ENCODE data around the gene SPDEF. TPM values are rescaled to one million over a fixed set of nuclear protein-coding genes. Genes with fewer than 3 reads are reported as not detected.

Gene SPDEF
- total and polyA plus RNA-seq, 2 donors from 2014 or later, result 0.19 TPM; not detected in 1

DNA sequence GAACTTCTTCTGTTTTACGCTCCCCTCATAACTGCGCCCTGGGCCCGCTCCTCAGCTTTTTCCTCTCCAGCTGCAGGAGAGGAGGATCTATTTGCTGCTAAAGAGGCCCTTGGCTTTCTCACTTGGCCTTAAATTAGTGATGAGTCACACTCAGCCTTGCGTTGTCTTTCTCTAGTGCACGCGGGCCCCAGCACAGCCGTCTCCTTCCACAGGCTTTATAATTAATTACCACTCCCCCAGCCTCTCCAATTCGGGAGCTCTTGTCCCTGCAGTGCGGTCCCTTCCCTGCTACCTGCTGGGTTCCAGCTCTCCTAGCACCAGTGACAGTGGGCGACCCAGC, 65.1 kb downstream of the SPDEF start:
- intact Hi-C loops (cut with DNase I), result no loop called here
- Histone ChIP-seq H3K27me3 (ENCODE audit: control insufficient read depth, insufficient read depth, low read length) (no peaks in the 10 kb centered on the region), H3K9ac (ENCODE audit: low read length in 3 of 3) (no peak overlapping the region), H3K9me3 (ENCODE audit: control insufficient read depth in 2 of 3, insufficient read depth in 1 of 3, low read length in 3 of 3) (no peaks in the 10 kb centered on the region), H3K4me1 (ENCODE audit: control insufficient read depth in 2 of 3, insufficient read depth in 2 of 3, low read depth in 1 of 3, low read length in 3 of 3) (no peaks in the 10 kb centered on the region), H3K27ac (ENCODE audit: low read depth in 2 of 2, low read length in 2 of 2) (no peak overlapping the region), H3K36me3 (ENCODE audit: control insufficient read depth in 2 of 3, insufficient read depth in 3 of 3, low read length in 3 of 3) (no peaks in the 10 kb centered on the region), H3K4me3 (ENCODE audit: low read length in 3 of 3) (no peak overlapping the region)
- FAIRE-seq (no peak), DNase-seq (peak in 1 of 5 donors; percentile 45)
- TF ChIP-seq, protein P1, sequence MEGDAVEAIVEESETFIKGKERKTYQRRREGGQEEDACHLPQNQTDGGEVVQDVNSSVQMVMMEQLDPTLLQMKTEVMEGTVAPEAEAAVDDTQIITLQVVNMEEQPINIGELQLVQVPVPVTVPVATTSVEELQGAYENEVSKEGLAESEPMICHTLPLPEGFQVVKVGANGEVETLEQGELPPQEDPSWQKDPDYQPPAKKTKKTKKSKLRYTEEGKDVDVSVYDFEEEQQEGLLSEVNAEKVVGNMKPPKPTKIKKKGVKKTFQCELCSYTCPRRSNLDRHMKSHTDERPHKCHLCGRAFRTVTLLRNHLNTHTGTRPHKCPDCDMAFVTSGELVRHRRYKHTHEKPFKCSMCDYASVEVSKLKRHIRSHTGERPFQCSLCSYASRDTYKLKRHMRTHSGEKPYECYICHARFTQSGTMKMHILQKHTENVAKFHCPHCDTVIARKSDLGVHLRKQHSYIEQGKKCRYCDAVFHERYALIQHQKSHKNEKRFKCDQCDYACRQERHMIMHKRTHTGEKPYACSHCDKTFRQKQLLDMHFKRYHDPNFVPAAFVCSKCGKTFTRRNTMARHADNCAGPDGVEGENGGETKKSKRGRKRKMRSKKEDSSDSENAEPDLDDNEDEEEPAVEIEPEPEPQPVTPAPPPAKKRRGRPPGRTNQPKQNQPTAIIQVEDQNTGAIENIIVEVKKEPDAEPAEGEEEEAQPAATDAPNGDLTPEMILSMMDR (IDR thresholded peaks at IDR 0.05; ENCODE audit: borderline replicate concordance, extremely low read depth, insufficient read depth), result no peak

DNA sequence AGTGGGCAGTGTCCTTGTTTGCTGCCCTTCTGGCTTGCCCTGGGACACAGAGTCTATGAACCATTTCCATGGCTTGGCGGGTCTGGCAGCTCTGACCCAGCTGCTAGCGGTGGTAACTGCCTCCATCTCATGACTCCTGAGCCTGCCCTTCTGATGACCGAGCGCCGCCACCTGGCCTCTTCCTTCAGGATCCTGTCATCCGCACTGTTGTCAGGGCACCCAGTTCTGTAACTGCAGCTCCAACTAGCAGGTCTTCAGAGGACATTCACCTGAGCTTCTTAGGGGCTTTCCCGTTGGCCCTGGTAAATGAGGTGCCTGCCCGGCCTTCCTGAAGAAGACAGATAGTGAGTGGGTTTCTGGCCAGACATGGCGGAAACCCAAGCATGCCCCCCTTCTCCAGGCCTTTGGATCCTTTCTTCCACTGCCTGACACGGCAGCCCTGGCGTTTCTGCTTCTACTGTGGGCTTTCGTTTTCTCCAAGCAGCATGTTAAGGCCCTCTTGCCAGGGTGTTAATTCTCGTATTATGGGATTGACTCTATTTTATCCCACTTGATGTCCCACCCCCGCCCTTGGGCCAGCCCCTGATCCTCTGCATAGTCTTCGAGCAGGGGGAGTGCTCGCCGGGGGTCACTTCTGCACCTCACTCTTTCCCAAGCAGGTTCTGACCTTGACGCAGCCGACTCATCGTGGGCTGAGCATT, 65.6 kb downstream of the SPDEF start:
- no peak overlapping the region for H3K4me3 ChIP-seq (ENCODE audit: low read length in 3 of 3)
- TF ChIP-seq, protein P1 (IDR thresholded peaks at IDR 0.05; ENCODE audit: borderline replicate concordance, extremely low read depth, insufficient read depth), result no peak
- no peaks in the 10 kb centered on the region for H3K27me3 ChIP-seq (ENCODE audit: control insufficient read depth, insufficient read depth, low read length)
- H3K4me1 ChIP-seq (ENCODE audit: control insufficient read depth in 2 of 3, insufficient read depth in 2 of 3, low read depth in 1 of 3, low read length in 3 of 3), result no peaks in the 10 kb centered on the region
- H3K9ac ChIP-seq (ENCODE audit: low read length in 3 of 3), result no peak overlapping the region
- intact Hi-C loops (cut with DNase I), result no loop called here
- H3K27ac ChIP-seq (ENCODE audit: low read depth in 2 of 2, low read length in 2 of 2), result no peak overlapping the region
- H3K36me3 ChIP-seq (ENCODE audit: control insufficient read depth in 2 of 3, insufficient read depth in 3 of 3, low read length in 3 of 3), result no peaks in the 10 kb centered on the region
- DNase-seq (no peak), FAIRE-seq (no peak)
- H3K9me3 ChIP-seq (ENCODE audit: control insufficient read depth in 2 of 3, insufficient read depth in 1 of 3, low read length in 3 of 3), result no peaks in the 10 kb centered on the region

DNA sequence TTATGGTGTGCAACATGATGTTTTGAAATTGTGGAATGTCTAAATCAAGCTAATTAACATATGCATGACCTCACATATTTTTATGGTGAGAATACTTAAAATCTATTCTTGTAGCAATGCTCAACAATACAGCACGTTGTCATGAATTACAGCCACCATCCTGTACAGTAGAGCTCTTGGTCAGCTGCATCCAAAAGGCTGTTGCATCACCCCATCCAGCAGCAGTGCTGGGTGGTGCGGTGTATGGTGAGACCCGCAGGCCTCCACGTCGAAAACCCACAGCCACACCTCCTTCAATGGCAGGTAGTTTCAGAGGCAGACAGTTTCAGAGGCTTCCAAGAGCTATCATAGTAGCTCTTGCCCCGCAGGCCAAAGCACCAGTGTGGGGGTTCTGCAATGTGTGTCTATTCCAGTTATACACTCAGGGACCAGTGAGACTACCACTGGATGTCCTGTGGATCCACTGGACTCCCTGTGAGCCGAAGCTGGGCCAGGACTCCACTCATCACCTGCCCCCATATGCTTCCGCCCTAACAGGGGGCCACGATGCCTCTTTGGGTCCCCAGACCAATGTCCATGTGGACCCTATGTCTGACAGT, 66.8 kb downstream of the SPDEF start:
- intact Hi-C loops (cut with DNase I), result no loop called here
- Histone ChIP-seq H3K27me3 (ENCODE audit: control insufficient read depth, insufficient read depth, low read length) (no peaks in the 10 kb centered on the region), H3K4me1 (ENCODE audit: control insufficient read depth in 2 of 3, insufficient read depth in 2 of 3, low read depth in 1 of 3, low read length in 3 of 3) (no peaks in the 10 kb centered on the region), H3K9me3 (ENCODE audit: control insufficient read depth in 2 of 3, insufficient read depth in 1 of 3, low read length in 3 of 3) (no peaks in the 10 kb centered on the region), H3K36me3 (ENCODE audit: control insufficient read depth in 2 of 3, insufficient read depth in 3 of 3, low read length in 3 of 3) (no peaks in the 10 kb centered on the region), H3K4me3 (ENCODE audit: low read length in 3 of 3) (no peak overlapping the region), H3K9ac (ENCODE audit: low read length in 3 of 3) (no peak overlapping the region), H3K27ac (ENCODE audit: low read depth in 2 of 2, low read length in 2 of 2) (no peak overlapping the region)
- TF ChIP-seq, protein P1 (IDR thresholded peaks at IDR 0.05; ENCODE audit: borderline replicate concordance, extremely low read depth, insufficient read depth), result no peak
- no peak for FAIRE-seq
- no peak for DNase-seq

Other genes starting within 250 kb of the SPDEF start
- gene NUDT3, start 163.7 kb downstream of the SPDEF start, total RNA-seq, result 53.8 TPM
- 17.7 TPM for gene NUDT3, start 163.7 kb downstream of the SPDEF start, polyA plus RNA-seq (ENCODE audit: insufficient read depth, low read depth, low replicate concordance)
- 1,138 TPM for gene RPS10, start 130.3 kb downstream of the SPDEF start, total RNA-seq
- 2,105 TPM for gene RPS10, start 130.3 kb downstream of the SPDEF start, polyA plus RNA-seq (ENCODE audit: insufficient read depth, low read depth, low replicate concordance)
- 1.7 TPM for gene PACSIN1, start 90.3 kb downstream of the SPDEF start, total RNA-seq
- 4.1 TPM for gene PACSIN1, start 90.3 kb downstream of the SPDEF start, polyA plus RNA-seq (ENCODE audit: insufficient read depth, low read depth, low replicate concordance)
- 55.7 TPM for gene ILRUN, start 140.4 kb upstream of the SPDEF start, total RNA-seq
- 52.4 TPM for gene ILRUN, start 140.4 kb upstream of the SPDEF start, polyA plus RNA-seq (ENCODE audit: insufficient read depth, low read depth, low replicate concordance)
- gene SNRPC, start 201.2 kb upstream of the SPDEF start, total RNA-seq, result 66.1 TPM
- 148 TPM for gene SNRPC, start 201.2 kb upstream of the SPDEF start, polyA plus RNA-seq (ENCODE audit: insufficient read depth, low read depth, low replicate concordance)
- gene BLTP3A, start 235.8 kb upstream of the SPDEF start, total RNA-seq, result 12.4 TPM
- 2.4 TPM for gene BLTP3A, start 235.8 kb upstream of the SPDEF start, polyA plus RNA-seq (ENCODE audit: insufficient read depth, low read depth, low replicate concordance)

Measured in kidney (tissue), 14 donors.